GM21526 (cell line): ENCODE measurements around the gene SRP19.
A peak's percentile ranks its signal among the peaks of the same experiment; 100 is the strongest.
"Not testable (repeated sequence)": the region's sequence is repeated elsewhere in the genome, so short reads cannot be mapped to it uniquely, and the experiment has no call there.

Experiments used
- ATAC-seq: cut with Tn5 transposase; IDR thresholded peaks from one replicate; pipeline ENCODE4 v1.9.1; 2021; ENCODE audit warnings: moderate library complexity; ENCODE audit not compliant: unreplicated experiment, low FRiP score

Gene SRP19

DNA sequence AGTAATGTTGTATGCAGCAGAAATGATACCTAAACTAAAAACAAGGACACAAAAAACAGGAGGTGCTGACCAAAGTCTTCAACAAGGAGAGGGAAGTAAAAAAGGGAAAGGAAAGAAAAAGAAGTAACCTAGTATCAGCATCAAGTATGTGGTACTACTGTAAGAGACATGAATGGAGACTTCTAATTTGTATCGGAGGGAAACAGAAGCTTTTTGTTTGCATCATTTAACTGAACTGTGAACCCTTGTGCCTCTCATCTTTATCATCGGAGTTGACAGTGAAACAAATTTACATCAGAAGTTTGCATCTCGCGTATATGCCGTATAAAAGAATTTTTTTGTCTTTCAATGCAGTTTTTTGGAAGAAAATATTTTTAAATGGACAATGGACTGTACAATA lies 6.3 kb downstream of the SRP19 start:
- ATAC-seq: no peak

DNA sequence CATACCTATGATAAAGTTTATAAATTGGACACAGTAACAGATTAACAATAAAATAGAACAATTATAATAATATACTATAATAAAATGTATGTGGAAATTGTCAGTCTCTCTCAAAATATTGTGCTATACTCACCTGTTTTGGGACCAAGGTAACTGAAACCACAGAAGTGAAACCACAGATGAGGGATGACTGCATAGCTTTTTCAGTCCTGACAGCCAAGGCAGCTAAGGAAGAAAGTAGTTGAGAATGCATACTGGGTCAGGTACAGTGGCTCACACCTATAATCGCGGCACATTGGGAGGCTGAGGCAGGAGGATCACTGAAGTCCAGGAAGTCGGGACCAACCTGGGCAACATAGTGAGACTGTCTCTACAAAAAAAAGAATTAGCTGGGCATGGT lies 8.9 kb downstream of the SRP19 start:
- peak; percentile 85 for ATAC-seq

DNA sequence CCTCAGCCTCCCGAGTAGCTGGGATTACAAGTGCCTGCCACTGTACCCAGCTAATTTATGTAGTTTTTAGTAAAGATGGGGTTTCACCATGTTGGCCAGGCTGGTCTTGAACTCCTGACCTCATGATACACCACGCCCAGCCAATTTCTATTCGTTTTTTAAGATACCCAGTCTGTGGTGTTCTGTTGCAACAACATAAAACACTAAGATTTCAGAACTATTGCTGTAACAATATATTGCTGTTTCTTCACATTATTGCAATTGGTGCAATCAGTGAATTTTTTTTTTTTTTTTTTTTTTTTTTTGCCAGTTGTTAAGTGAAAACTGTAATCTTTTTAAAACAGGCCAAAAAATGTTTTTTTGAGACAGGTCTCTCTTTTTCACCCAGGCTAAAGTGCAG lies 9.9 kb downstream of the SRP19 start:
- ATAC-seq: no peak

DNA sequence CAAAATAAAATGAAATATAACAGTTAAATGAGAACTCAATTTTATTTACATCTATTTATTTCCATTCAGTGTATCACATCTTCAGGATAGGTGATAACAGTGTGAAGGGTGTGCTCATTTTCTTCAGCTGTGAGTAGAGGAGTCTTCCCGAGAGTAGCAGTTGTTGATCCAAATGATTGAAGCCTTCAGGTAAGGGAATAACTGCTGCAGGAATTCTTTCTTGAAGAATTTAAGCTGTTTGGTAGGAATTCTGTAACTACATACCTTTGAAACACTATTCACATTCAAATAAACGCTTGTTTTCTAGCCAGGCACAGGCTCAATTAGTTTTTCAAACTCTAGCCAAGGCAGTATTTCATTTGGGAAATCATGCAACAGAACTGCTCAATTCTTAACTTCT lies 15.3 kb downstream of the SRP19 start:
- no peak for ATAC-seq

- no peak for ATAC-seq
These were observed 17.0 kb downstream of the SRP19 start for GRCh38 chr5:112878101-112878500.

GRCh38 chr5:112878760-112879159 lies 17.7 kb downstream of the SRP19 start:
- no peak for ATAC-seq

DNA sequence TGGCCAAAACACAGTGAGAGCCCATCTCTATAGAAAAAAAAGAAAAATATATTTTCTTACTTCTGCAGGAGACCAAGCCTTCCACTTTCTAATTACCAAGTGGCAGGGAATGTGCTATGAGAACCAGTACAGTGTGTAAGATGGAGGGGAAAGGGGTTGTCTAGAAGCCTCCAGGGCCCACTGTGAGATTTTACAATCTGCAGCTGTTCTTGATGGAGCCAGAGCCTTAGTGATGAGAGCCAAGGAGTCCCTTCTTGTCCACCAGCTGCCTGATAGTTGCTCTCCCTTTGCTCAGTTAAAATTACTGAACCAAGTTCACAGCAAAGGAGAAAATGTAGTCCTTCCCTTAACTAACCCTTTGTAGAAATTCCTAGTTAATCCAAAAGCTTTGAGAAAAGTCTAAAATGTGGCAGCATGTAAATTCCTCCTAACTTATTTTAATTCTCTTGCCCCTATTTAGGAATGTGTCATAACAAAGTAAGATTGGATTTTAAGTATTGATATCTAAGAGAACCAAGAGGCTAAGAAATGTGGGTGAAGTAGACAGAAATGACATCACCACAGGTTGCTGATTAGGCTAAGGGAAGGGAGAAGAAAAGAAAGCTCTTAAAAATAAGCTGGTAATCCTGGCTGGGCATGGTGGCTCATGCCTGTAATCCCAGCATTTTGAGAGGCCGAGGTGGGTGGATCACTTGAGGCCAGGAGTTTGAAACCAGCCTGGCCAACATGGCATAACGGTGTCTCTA lies 19.3 kb downstream of the SRP19 start:
- ATAC-seq: no peak

- ATAC-seq: no peak
These were observed 22.1 kb downstream of the SRP19 start for GRCh38 chr5:112883192-112883591.

GRCh38 chr5:112885001-112885400 lies 23.9 kb downstream of the SRP19 start:
- no peak for ATAC-seq

DNA sequence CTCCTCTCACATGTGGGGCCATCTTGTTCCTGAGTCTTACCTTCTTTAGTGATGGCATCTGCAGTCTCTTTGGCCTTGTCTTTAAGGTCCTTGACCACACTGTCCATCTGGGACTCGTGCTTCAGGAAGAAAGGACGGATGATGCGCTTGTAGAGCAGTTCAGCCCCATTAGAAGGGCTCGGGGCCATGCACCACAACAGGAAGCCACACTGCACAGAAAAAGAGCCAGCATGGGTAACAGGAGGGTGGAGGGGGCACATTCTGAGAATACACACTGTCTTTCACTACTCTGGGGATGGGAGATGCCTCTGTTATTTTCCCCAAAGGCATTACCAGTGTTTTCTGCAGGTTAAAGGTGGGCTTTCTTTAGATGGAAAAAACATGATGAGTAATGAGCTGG lies 25.9 kb downstream of the SRP19 start:
- ATAC-seq: no peak

GRCh38 chr5:112892066-112892465 lies 31.0 kb downstream of the SRP19 start:
- ATAC-seq: not testable (repeated sequence)

DNA sequence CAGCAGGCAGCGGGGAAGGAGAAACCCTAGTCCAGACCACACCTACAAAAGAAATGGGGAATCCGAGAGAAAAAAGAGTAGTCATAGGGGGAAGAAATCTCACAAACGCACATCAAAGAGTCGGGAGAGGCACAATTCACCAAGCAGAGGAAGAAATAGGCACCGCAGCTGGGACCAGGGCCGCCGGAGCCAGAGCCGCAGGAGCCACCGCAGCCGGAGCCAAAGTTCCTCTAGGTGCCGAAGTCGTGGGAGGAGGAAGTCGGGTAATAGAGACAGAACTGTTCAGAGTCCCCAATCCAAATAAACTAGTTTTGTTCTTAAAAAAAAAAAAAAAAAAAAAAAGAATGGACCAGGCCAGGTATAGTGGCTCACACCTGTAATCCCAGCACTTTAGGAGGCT lies 31.7 kb downstream of the SRP19 start:
- no peak for ATAC-seq

- ATAC-seq: no peak
These were observed 34.6 kb downstream of the SRP19 start for GRCh38 chr5:112895682-112896081.

DNA sequence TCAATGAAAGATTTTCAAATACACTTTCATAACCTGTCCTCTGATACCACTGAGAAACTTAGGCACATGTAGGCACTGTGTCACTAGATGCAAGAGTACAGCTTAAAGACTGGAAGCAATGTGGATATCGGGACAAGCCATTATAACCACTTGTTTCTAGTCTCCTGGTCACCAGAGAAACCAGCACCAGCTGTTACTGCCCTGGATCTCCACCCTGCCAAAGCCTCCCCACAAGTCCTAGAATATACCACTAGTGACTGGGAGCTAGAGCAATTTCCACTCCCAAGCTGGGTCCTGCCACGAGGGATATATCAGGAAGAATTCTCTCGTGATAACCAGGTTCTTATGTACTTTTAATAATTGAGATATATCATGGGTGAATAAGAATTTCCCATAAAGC lies 41.5 kb downstream of the SRP19 start:
- no peak for ATAC-seq

GRCh38 chr5:112904996-112905395 lies 43.9 kb downstream of the SRP19 start:
- not testable (repeated sequence) for ATAC-seq

DNA sequence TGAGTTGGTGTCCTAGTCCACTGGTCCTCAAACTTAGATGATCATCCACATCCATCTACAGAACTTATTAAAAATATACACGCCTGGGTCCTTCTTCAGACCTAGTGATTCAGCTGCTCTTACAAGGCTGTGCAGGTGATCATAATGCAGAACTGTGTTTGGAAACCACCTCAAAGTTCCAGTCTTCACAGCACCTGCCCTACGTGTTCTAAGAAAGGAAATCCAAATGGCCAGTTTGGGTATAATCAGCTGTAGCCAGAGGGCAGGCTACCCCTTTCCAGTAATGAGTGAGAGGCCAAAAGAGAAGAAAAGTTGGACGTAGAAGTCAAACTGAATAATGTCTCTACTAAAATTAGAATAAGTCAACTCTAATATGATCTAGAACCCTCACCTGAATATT lies 45.5 kb downstream of the SRP19 start:
- no peak for ATAC-seq

DNA sequence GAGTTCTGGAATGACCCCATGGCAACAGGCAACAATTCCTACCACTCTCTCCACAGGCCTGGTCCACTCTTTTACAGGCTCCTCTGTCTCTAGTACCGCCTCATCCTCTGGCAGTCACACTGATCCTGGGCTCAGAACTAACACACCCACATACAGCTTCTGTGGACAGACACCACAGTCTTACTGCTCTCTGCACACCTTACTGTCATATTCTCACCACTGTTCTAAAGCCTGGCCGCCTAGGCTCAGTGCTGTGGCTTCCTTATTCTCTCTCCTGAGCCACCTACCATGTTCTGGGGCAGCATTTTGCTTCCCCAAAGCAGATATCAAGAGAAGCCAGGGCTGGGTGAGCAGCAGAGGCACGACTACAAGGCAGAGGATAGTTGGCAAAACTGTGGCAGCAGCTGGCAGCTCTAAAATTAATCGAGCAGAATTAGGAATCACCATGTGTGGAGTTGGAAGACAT lies 46.1 kb downstream of the SRP19 start:
- no peak for ATAC-seq

DNA sequence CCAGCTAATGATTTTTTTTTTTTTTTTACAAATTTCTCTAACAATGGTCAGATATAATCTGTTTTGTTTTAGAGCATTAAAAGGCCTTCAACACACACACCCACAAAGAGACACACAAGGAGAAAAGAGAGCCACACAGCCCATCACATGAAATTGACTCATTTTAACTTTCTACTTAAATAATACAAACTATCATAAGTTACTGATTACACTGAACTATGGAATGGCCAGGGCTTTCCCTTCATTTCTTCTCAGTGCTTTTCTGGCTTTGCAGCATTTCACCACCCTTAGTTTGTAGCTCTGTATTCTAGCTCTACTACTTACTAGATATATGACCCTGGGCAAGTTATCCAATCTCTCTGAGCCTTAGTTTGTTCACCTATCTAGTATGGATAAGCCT lies 47.8 kb downstream of the SRP19 start:
- ATAC-seq: no peak

GRCh38 chr5:112910529-112910928 lies 49.4 kb downstream of the SRP19 start:
- no peak for ATAC-seq

DNA sequence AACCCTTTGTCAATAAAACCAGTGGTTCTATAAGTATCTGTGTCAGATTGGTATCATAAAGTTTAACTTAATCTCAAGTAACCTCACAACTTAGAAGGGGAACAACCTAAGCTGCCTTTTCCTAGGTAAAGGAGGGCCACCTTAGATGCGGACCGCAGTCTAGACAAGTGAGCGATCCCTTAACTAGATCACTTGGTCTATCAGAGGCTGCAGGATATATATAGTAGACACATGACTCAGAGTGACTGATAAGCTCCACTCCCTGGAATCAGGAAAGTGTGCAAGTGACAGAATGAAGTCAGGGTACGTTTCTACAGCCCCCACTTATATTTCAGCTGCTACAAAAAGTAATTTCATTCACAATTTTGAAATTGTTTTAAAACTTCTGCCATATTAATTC lies 53.5 kb downstream of the SRP19 start:
- ATAC-seq: no peak

GRCh38 chr5:112915831-112916230 lies 54.7 kb downstream of the SRP19 start:
- no peak for ATAC-seq

DNA sequence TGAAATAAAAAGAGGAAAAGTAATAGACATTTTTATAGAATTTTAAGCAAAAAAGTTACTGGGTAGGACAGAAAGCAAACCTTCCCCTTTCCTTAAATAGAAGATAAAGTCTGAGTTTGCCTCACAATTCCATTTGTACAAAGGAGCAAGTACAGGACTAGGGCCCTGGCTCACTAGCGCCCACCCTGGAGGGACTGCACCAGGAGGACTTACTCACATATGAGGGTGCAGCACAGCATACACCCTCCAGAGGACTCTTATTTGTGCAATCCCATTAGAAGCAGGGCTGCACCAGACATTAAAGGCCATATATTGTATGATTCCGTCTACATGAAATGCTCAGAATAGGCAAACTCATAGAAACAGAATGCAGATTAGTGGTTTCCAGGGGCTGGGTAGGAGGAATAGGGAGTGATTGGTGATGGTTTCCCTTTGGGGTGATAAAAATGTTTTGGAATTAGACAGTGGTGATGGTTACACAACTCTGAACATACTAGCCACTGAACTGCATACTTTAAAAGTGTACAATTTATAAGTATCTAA lies 56.4 kb downstream of the SRP19 start:
- no peak for ATAC-seq
